ENCODE measurements around the gene RFX2.
"Not testable (repeated sequence)": the region's sequence is repeated elsewhere in the genome, so short reads cannot be mapped to it uniquely, and the experiment has no call there.

Gene RFX2

GRCh38 chr19:6033744-6034264, 76.5 kb downstream of the RFX2 start:
- no peak for DNase-seq

GRCh38 chr19:6032827-6033226, 77.5 kb downstream of the RFX2 start:
- DNase-seq, result no peak

GRCh38 chr19:6032381-6032780, 77.9 kb downstream of the RFX2 start:
- DNase-seq, result no peak

DNA sequence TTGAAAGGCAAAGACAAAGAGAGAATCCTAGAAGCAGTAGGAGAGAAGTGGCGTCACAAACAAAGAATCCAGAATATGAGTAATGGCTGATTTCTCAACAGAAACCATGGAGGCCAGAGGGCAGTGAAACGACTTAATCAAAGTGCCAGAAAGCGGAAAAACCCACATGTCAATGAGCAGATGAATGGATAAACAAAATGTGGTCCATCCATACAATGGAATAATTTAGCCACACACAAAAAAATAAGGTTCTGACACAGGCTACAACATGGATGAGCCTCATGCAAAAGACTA, 80.1 kb downstream of the RFX2 start:
- DNase-seq, result peak; percentile 85

DNA sequence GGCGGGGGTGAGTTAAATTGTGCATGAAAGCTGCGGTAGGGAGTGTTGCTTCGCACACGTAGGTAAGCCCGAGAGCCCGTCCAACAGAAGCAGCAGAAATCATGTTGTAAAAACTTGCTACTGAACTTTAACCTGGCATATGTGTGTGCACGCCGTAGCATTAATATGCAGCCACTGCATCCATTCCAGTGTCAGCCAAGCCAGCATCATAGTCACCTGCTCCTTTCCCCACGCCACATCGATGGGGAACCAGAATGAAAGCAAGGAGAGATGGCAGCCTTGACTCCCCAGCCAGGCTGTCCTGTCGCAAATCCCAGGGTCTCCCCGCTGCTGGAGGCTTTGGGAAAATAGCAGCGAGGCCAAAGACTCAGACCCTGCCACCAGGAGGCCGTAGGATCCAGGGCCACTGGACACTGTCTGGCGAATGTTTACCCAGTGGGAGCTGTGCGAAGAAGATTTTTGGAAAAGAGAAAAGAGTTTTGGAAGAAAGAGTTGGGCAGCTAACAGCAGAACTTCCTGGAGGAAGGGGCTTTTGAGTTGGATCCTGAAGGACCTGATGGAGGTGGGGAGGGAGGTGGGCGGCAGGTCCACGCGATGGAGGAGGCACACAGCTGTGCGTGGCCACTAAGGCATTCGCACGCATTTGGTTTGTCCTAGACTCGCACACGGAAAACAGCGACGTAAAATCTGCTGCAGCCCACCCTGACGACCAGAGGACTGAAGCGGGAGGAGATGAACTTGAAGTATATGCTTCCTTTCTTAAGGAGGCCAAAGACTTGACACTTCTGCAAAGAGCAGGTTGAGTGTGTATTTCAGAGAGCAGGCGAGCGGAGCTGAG, 83.7 kb downstream of the RFX2 start:
- DNase-seq, result no peak

DNA sequence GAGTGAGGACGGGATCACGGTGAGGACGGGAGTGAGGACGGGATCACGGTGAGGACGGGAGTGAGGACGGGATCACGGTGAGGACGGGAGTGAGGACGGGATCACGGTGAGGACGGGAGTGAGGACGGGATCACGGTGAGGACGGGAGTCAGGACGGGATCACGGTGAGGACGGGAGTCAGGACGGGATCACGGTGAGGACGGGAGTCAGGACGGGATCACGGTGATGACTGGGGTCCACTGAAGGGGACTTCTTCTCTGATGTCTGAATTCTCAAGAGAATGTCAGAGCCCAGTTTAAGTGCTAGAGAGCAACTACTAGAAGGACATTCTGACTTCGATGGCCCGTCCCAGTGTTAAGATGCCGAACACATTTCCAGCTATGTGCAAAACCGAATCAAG, 85.5 kb downstream of the RFX2 start:
- not testable (repeated sequence) for DNase-seq

GRCh38 chr19:6023936-6024335, 86.4 kb downstream of the RFX2 start:
- no peak for DNase-seq

DNA sequence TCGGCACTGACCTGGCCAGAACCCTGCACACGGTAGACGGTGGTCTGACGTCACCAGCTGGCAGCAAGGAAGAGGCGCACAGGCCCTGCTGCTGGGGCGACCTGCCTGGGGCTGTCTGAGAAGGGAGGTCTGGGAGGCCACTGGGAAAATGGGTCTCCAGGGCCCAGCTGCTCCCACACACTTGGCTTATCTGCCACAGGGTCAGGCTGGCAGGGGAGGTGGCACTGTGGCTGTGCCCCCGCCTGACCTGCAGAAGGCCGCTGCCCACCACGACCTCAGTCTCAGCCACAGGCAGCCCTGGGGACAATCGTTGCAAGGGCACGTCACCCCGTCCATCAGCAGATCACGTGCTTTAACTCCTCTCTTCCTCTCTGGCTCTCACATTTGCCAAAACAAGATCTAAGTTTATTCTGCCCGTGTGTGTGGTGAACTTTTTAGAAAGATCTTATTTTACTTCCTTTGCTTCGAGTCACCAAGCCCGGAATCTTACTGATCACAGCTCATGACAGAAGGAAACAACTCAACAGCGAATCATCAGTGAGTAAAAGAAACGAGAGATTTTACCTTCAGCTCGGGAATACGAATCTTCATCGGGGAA, 87.1 kb downstream of the RFX2 start:
- peak; percentile 68 for DNase-seq

DNA sequence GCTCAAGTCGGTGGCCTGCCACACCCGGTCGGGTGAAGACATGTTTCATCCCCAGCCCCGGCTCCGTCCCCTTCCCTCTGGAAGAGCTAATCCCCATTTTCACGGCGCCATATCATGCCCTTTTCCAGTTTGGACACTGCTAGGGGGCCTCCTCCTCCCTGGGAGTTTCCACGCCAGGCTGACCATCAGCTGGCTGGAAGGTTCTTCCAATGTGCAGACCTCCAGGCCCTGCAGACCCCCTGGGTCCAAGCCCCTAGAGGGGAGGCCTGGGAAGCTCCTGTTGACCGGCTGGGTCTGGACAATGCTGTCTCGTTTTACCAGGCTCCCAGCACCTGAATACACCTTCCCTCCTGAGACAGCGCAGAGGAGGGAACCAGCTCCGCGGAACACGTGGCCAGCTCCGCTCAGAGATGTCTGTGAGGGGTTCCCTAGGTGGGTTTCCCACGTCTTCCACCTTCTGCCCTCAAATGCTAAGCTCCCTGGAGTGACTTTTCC, 87.7 kb downstream of the RFX2 start:
- no peak for DNase-seq

DNA sequence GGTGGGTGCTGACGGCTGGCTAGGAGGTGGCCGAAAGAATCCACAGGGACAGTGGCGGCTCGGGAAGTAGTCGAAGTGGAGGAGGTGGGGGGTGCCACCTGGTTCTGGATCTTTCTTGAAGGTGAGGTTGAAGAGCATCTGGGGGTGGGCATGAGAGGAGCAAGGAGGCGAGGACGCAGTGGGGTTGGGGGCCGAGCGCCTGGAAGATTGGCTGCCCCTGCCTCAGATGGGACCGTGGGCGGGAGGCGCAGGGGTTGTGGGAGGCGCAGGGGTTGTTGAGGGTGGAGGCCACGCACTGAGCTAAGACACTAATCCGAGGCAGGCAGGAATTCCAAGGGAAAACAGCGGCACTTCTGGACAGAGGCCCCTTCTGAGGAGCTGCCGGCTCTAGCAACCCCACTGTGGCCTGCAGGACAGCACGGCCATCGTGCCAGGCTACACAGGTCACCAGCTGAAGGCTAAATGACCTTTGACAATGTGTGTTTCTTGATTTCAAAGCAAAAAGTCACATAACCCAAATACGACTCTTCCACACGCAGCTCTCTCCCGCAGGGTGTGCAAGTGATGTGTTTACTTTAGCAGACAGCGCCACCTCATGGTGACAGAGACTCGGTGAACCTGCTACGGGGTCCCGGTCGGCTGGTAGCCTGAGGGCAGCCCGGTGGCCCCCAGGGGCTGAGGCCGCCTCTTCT, 88.3 kb downstream of the RFX2 start:
- peak; percentile 66 for DNase-seq

DNA sequence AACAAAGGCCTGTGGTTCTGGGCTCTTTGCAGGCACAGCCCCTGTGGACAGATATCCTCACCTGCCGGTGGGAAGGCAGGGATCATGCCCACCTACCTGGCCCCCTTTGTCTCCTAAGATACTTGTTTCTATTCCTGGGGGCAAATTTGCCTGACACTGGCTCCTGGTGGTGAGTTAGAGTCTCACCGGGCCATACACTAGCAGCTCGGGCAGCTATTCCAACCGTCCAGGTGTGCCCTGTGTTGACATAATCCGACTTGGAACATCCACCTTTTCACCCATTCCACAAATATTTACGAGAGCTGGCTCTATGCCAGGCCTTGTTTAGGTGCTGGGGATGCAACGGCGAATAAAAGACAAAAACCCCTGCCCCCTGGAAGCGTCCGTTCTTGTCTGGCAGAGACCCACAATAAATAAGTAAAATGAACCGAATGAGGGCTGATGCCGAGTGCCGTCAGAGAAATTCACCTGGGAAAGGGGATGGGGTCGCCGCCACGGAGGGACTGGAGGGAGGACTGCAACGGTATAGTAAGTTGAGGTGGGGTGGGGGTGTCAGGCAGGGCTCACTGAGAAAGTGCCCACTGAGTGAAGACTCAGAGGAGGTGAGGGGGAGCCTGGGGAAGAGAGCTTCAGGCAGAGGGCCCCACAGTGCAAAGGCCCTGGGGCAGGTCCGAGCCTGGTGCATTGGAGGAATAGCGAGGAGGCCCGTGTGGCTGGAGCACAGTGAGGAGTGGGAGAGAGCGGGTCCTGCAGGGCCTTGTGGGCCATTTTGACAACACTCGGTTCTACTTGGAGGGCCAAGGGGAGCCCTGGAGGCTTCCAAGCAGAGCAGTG, 89.1 kb downstream of the RFX2 start:
- no peak for DNase-seq

DNA sequence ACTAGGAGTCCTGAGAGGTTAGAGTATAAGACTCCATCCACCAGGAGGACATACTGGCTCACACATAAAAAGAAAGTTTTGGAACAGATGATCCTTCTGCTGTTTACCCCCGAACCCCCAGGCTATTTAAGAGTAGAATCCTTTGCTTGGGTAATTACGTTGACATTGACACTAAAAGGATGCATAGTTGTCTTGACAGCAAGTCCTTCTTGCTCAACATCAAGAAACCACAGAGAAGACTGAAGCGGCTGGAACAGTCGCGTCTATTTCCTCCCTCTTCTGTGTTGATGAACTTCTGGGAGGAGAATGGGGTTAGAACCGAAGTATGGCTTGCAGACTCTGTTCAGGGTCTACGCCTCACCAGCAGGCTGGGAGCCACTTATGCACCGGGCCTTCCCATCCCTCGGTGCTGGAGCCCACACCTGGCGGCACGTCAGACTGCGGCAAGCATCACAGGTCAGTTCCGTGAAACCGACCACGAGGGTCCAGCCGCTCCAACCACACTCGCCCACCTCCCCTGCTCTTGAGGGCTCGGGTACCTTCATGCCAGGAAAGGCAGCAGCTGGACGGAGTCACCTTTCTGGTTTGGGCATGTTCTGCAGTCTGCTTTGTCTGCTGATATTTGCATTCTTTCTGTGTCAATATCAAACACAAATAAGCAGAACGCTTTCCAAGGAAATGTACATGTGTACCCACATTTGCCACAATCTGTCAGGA, 90.0 kb downstream of the RFX2 start:
- no peak for DNase-seq

DNA sequence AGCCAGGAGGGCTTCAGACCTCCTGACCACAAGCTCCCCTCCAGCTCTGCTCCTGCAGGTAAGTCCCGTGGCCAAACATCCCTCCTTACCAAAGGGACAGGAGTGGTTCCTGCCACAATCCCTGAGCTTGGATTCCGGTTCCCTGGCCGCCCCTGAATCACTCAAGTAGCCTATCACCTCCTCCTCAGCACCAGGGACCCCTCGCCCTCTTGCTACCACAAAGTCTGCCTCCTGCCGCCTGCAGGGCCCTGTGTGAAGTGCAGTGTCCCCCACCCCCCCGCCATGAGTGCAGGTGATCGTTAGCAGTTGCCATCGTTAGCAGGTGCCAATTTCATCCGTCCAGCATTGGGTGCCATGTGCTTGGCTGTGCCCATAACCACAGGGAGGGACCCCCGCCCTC, 91.5 kb downstream of the RFX2 start:
- no peak for DNase-seq

GRCh38 chr19:6017576-6017975, 92.7 kb downstream of the RFX2 start:
- no peak for DNase-seq

DNA sequence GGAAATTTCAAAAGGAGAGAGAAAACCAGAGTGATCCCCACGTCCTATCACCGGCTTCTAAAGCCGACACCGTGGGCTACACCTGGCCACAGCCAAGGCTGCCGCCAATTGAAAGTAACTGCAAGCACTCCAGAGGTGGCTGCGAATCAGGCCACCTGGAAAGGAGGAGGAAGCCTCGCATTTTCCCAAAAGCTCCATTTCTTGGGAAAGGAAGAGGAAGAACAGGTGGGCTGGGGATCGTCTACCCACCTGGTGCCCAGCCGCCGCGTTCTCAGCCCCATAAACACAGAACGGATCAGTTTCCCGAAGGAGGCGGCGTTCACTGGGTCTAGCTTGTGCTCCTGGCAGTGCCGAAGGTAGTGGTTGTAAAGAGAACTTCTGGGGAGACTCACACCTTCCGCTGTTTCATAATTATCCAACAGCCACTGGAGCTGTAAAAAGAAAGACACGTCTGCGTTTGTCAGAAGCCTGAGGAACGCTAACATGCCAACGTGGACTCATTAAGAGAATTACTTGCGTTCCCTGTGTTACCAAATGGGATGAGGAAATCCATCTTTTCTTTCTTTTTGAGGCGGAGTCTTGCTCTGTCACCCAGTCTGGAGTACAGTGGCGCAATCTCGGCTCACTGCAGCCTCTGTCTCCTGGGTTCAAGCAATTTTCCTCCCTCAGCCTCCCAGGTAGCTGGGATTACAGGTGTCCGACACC, 94.3 kb downstream of the RFX2 start:
- no peak for DNase-seq

GRCh38 chr19:6014551-6015135, 95.7 kb downstream of the RFX2 start:
- no peak for DNase-seq

- no peak for DNase-seq
Observed at GRCh38 chr19:6012426-6013170, 97.7 kb downstream of the RFX2 start.

- DNase-seq, result no peak
Observed at GRCh38 chr19:6011794-6012193, 98.5 kb downstream of the RFX2 start.

DNA sequence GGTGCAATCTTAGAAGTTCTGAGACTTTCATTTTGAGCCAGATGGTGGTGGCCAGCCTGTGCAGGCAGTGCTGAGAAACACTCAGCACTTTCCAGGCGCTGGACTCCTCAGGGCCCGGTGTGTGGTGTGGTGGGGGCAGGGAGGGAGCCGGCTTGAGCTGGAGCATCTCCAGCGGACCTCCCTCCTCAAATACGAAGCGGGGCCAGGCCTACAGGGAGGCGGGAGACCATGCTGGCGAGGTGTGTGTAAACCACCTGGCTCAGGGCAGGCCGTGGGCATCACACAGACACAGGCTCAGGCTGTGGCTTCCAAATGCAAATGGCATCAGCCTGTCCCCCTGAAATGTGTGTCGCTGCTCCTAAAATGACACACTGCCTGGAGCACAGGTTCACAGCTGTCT, 99.1 kb downstream of the RFX2 start:
- no peak for DNase-seq

DNA sequence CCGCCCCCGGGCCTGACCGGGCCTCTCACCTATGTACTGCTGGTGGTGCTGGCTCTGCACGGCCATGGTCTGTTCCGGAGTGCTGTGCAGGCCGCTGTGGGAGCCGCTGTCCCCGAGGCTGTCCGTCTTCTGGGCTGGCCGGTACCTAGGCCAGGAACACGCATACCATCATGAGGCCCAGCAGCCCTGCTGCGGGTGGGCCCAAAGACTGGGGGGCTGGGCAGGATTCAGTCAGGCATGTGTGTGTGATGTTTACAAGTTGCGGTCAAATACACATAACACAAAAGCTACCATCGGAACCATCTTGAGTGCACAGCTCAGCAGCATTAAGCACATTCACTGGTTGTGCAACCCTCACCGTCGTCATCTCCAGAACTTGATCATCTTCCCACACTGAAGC, 100.2 kb downstream of the RFX2 start:
- DNase-seq, result no peak

All from EL (cell line).